Right lobe of liver (tissue), 6 donors: Measurements from ENCODE around the gene CDCA5. TPM values are rescaled to one million over a fixed set of nuclear protein-coding genes. Genes with fewer than 3 reads are reported as not detected.

Experiments
- ATAC-seq, 4 donors: fragments of 200-7000 bp; cut with Tn5 transposase; one replicate each; pipeline ENCODE4 v1.9.1; 2020; ENCODE audit warnings: mild to moderate bottlenecking in 4 of 4, moderate library complexity in 4 of 4
- DNase-seq, 3 donors: peaks; one replicate each; pipeline ENCODE4 v3.0.0-alpha.2; 2020
- H3K27ac ChIP-seq, 3 donors: fragments of 200-600 bp; one replicate each; pipeline ENCODE4 v1.8.0; 2022
- H3K27me3 ChIP-seq, 2 donors: fragments of 200-600 bp; one replicate each; pipeline ENCODE4 v1.8.0; 2022
- H3K36me3 ChIP-seq, 4 donors: fragments of 200-600 bp; sonication (generic) in 1 of 4; one replicate each; pipeline versions ENCODE4 v1.5.1 to v1.8.0; 2017 to 2022; ENCODE audit warnings: control low read depth in 1 of 4
- H3K4me1 ChIP-seq, 4 donors: fragments of 200-600 bp; sonication (generic) in 1 of 4; one replicate each; pipeline versions ENCODE4 v1.5.1 to v1.8.0; 2017 to 2022; ENCODE audit warnings: control low read depth in 1 of 4
- H3K4me3 ChIP-seq, 3 donors: fragments of 200-600 bp; one replicate each; pipeline ENCODE4 v1.8.0; 2022
- H3K9me3 ChIP-seq, 4 donors: fragments of 200-600 bp; sonication (generic) in 1 of 4; one replicate each; pipeline versions ENCODE4 v1.5.1 to v1.8.0; 2017 to 2022; ENCODE audit warnings: control low read depth in 1 of 4
- POLR2A ChIP-seq: fragments of 450-650 bp; IDR thresholded peaks from one replicate; pipeline ENCODE4 v1.6.1; 2017; ENCODE audit warnings: antibody characterized with exemption, mild to moderate bottlenecking
- WGBS: methylation state at CpG from one replicate; pipeline ENCODE4 v1.1.6; 2018; ENCODE audit warnings: low coverage, low lambda C conversion rate; ENCODE audit not compliant: insufficient coverage; ENCODE audit errors: missing lambda C conversion rate; 5-methylcytosine and 5-hydroxymethylcytosine counted together
- intact Hi-C, 2 donors: fragments of 100-400 bp; cut with DNase I; formaldehyde crosslinking; loops; one replicate each; pipeline versions ENCODE4 v1.11.2 to v1.14.1; 2022
- total RNA-seq, 6 experiments: library from RNA; depleted of rRNA in 2 of 6; stranded (reverse); fragments of >200 nt in 2 of 6; fragmentation: NEBNext Ultra II Directional in 3 of 6; extraction: Animal tissue kit (Norgen Biotek cat#: 25700) in 3 of 6; gene quantifications; one replicate each; pipeline versions ENCODE4 v1.1.0 to v1.2.4, GENCODE V29; 2016 to 2023
- TF ChIP-seq, protein P1 (sequence below), 4 donors: fragments of 200-600 bp in 3 of 4; fragments of 450-650 bp in 1 of 4; IDR thresholded peaks; one replicate each; pipeline versions ENCODE4 v1.5.1 to v1.8.0; 2016 to 2022; ENCODE audit warnings: antibody characterized with exemption in 4 of 4, mild to moderate bottlenecking in 2 of 4
- donor health status: DM: no; HTN: yes; CAD: no.
- donor health status: DM: no; HTN: no; CAD: no.
- donor health status: DM: no; HTN: no; CAD: no.
- donor health status: DM: no; HTN: yes; CAD: no.
- donor health status: DM: no; HTN: yes; CAD: no.

The CDCA5 gene
- total RNA-seq, 6 experiments from 2014 or later = 0.31 to 2.3 (median 1.0) TPM

- H3K27me3 ChIP-seq = no peaks in the 10 kb centered on the region
- peak in 1 of 3 donors; percentile 13 for DNase-seq
- intact Hi-C loops = no loop called here
- H3K4me1 ChIP-seq = peaks cover 0 to 31% (median 18%) of the 10 kb centered on the region in 4 donors
- H3K27ac ChIP-seq = peak overlapping the region in 1 of 3 donors; percentile 21
- ATAC-seq = no peak
- H3K9me3 ChIP-seq = no peaks in the 10 kb centered on the region
- TF ChIP-seq, protein P1, sequence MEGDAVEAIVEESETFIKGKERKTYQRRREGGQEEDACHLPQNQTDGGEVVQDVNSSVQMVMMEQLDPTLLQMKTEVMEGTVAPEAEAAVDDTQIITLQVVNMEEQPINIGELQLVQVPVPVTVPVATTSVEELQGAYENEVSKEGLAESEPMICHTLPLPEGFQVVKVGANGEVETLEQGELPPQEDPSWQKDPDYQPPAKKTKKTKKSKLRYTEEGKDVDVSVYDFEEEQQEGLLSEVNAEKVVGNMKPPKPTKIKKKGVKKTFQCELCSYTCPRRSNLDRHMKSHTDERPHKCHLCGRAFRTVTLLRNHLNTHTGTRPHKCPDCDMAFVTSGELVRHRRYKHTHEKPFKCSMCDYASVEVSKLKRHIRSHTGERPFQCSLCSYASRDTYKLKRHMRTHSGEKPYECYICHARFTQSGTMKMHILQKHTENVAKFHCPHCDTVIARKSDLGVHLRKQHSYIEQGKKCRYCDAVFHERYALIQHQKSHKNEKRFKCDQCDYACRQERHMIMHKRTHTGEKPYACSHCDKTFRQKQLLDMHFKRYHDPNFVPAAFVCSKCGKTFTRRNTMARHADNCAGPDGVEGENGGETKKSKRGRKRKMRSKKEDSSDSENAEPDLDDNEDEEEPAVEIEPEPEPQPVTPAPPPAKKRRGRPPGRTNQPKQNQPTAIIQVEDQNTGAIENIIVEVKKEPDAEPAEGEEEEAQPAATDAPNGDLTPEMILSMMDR (IDR thresholded peaks at IDR 0.05) = no peak
- TF ChIP-seq POLR2A = no peak
- H3K36me3 ChIP-seq = peaks cover 5 to 26% (median 11%) of the 10 kb centered on the region in 4 donors
- 72% methylated on average over 10 of the region's 18 CpGs for WGBS
- H3K4me3 ChIP-seq = no peak overlapping the region
These were observed 34.4 kb upstream of the CDCA5 start for GRCh38 chr11:65118097-65118837.

DNA sequence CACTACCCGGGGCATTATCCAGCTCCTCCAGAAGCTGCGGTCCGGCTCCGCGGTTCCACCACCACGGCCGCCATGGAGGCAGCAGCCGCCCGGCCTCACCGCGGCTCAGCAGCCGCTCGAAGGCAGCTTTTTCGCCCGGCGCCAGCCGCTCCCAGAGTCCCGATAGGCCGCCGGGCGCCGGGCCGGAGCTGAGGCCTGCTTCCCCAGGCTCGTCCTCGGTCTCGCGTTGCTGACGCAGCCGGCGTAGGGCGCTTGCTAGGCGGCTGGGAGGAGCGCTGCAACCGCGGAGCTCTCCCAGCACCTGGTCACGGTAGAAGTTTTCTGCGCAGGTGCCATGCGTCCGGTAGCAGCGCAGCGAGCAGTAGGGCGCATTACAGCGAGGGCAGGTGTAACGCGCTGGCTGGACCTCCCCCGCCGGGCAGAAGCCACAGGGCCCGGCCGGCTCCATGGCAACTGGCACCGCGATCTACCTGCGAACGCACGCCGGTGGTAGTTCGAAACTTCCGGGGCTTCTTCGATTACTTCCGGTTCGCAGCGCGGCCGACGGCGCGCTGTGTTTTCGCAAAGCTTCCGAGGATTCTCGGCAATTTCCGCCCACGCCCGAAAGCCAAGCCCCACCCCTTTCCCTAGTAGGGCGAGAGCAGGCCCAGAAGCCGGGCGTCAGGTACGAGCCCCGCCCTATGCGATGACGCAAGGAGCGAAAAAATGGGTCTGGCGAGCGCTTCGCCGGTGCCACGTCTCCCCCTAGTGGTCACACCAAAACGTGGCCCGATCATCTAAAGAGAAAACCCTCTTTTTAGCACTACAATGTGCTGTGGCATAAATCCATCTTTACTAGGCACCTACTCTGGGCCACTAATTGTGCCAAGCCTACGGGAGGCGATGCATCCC lies 33.6 kb upstream of the CDCA5 start, which contains the start of gene ZNHIT2:
Gene ZNHIT2, minus strand, starts transcription at position 496 of the 891 bp plus-strand sequence. Its CDS starts 48 bp downstream, at position 448.
- H3K27ac ChIP-seq = peak within 1 kb of the TSS; percentile 27 to 92 (median 64)
- intact Hi-C loops = no loop called here
- WGBS = 1% methylated on average over 29 of the region's 89 CpGs
- H3K4me1 ChIP-seq = peaks cover 0 to 39% (median 22%) of the 10 kb centered on the region in 4 donors
- H3K9me3 ChIP-seq = no peaks in the 10 kb centered on the region
- DNase-seq = peak; percentile 99 to 100 (median 99)
- ATAC-seq = peak; percentile 75 to 85 (median 82)
- no peaks in the 10 kb centered on the region for H3K27me3 ChIP-seq
- peaks cover 5 to 26% (median 11%) of the 10 kb centered on the region in 4 donors for H3K36me3 ChIP-seq
- H3K4me3 ChIP-seq = peak within 1 kb of the TSS; percentile 68 to 91 (median 89)
- TF ChIP-seq POLR2A = peak; percentile 75
- TF ChIP-seq, protein P1 (IDR thresholded peaks at IDR 0.05) = peak; percentile 95 to 97 (median 96)

GRCh38 chr11:65116370-65117205 lies 32.7 kb upstream of the CDCA5 start:
- ATAC-seq = peak; percentile 0 to 7 (median 3)
- WGBS = 0% methylated on average over 11 of the region's 68 CpGs
- no peaks in the 10 kb centered on the region for H3K27me3 ChIP-seq

More at GRCh38 chr11:65116370-65117205, 32.7 kb upstream of the CDCA5 start:
- H3K4me3 ChIP-seq = peak overlapping the region; percentile 68 to 91 (median 89)
- intact Hi-C loops = no loop called here
- H3K36me3 ChIP-seq = peaks cover 5 to 26% (median 11%) of the 10 kb centered on the region in 4 donors
- H3K9me3 ChIP-seq = no peaks in the 10 kb centered on the region
- H3K27ac ChIP-seq = peak overlapping the region; percentile 27 to 92 (median 64)
- peak; percentile 62 to 69 (median 62) for DNase-seq
- no peak for TF ChIP-seq POLR2A
- TF ChIP-seq, protein P1 (IDR thresholded peaks at IDR 0.05) = no peak
- H3K4me1 ChIP-seq = peaks cover 0 to 39% (median 23%) of the 10 kb centered on the region in 4 donors
